ENCODE data around the gene CRMP1. TPM values are rescaled to one million over a fixed set of nuclear protein-coding genes. Genes with fewer than 3 reads are reported as not detected.

The CRMP1 gene
- total and polyA plus RNA-seq, 2 of the 8 experiments (the other 6 are each of a cell fraction or from before 2014, with no cell fraction given), result 120 to 131 TPM

DNA sequence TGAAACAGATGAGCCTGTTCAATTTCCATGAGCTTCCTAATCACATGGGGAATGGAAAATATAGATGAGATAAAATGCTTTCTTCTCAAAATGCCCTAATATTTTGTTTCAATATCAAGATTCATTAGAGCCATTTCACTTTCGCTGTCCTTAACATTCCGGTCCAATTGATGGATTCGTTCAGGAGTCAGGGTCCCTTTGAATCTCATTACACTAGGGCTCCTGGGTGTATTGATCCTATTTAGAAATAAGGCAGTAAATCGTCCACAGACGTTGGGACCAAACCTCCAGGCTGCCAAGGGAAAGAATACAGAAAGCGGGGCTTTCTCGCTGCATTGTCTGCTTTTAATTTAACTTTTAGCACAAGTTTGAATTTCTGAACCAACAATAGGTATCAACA is 20.6 kb upstream of the CRMP1 start:
- Histone ChIP-seq H2BK120ac (replicated peaks; ENCODE audit: low read depth, low read length) (peak overlapping the region; percentile 30), H4K91ac (replicated peaks; ENCODE audit: insufficient read length, low read length) (peak overlapping the region; percentile 67), H3K27me3 (replicated peaks in 1 of 4; ENCODE audit: control insufficient read depth in 3 of 4, extremely low read depth in 1 of 4, insufficient read depth in 3 of 4, low read length in 3 of 4) (peaks cover 0 to 4% (median 1%) of the 10 kb centered on the region in 4 experiments; a peak in 2 of 7 replicates), H3K23ac (ENCODE audit: insufficient read length) (no peak overlapping the region), H3K9ac (replicated peaks in 1 of 4; ENCODE audit: extremely low read depth in 1 of 4, low read depth in 3 of 4, low read length in 3 of 4) (no peak overlapping the region), H3K36me3 (ENCODE audit: control insufficient read depth in 2 of 4, insufficient read depth in 4 of 4, low read length in 3 of 4) (no peaks in the 10 kb centered on the region), H3K14ac (ENCODE audit: insufficient read length) (no peak overlapping the region), H4K5ac (ENCODE audit: insufficient read length, low read depth, low read length) (no peak overlapping the region), H3K79me2 (ENCODE audit: control insufficient read depth in 1 of 2, insufficient read depth in 2 of 2, low read length in 2 of 2) (no peaks in the 10 kb centered on the region), H2BK5ac (ENCODE audit: low read depth, low read length) (peak overlapping the region; percentile 19; the same call in 1 of the 2 replicates), H2AFZ (ENCODE audit: low read length) (no peak overlapping the region), H2BK15ac (ENCODE audit: low read length) (no peak overlapping the region), H3K9me3 (ENCODE audit: insufficient read depth in 2 of 2, low read depth in 1 of 2, low read length in 1 of 2) (peaks cover 0 to 3% of the 10 kb centered on the region in 2 experiments; a peak in 1 of 4 replicates), H3K23me2 (ENCODE audit: low read depth, low read length) (no peaks in the 10 kb centered on the region), H3K18ac (ENCODE audit: extremely low read depth, low read length) (no peak overlapping the region), H3K4me1 (replicated peaks in 1 of 4; ENCODE audit: control insufficient read depth in 3 of 4, insufficient read depth in 4 of 4, low read length in 3 of 4) (peaks cover 0 to 22% (median 8%) of the 10 kb centered on the region in 4 experiments; a peak in 5 of 7 replicates), H3K4me3 (ENCODE audit: extremely low read depth in 1 of 4, insufficient read depth in 2 of 4, low read depth in 3 of 4, low read length in 4 of 4) (no peak overlapping the region), H3K4me2 (ENCODE audit: insufficient read depth in 1 of 2, low read depth in 2 of 2, low read length in 2 of 2) (no peak overlapping the region), H3K79me1 (ENCODE audit: low read depth, low read length) (no peaks in the 10 kb centered on the region), H4K8ac (ENCODE audit: extremely low read depth, insufficient read depth, low read length) (no peak overlapping the region), H2BK12ac (ENCODE audit: low read depth, low read length) (0 out of 2 replicates have a peak overlapping the region, but pooled peaks have one; percentile 20), H3K56ac (replicated peaks; ENCODE audit: insufficient read length, low read depth, low read length) (no peak overlapping the region), H3K27ac (ENCODE audit: low read depth, low read length) (no peak overlapping the region), H2BK20ac (ENCODE audit: low read length) (peak overlapping the region; percentile 94; the same call in 1 of the 2 replicates), H3K4ac (replicated peaks; ENCODE audit: insufficient read length, low read depth, low read length) (no peak overlapping the region), H4K20me1 (replicated peaks in 1 of 2; ENCODE audit: control insufficient read depth in 1 of 2, insufficient read depth in 2 of 2, low read length in 2 of 2) (no peaks in the 10 kb centered on the region), H2AK5ac (ENCODE audit: low read depth, low read length) (no peak overlapping the region)
- CTCF ChIA-PET (ENCODE audit: partially characterized antibody), result interaction anchor here (1.2 to 1.4 kb wide), 3 partner anchors 11 to 24 kb away, joined by 3 read pairs; no protein-coding TSS in a partner anchor
- no peak for TF ChIP-seq SAP30 (IDR thresholded peaks at IDR 0.05; ENCODE audit: insufficient read depth, insufficient replicate concordance, low read length)
- no peak for TF ChIP-seq RXRA (IDR thresholded peaks at IDR 0.05; ENCODE audit: insufficient read depth, low read depth, low read length)
- TF ChIP-seq CBX8 (IDR thresholded peaks at IDR 0.05; ENCODE audit: borderline replicate concordance, low read depth, low read length), result no peak
- TF ChIP-seq TCF12 (IDR thresholded peaks at IDR 0.05; ENCODE audit: low read depth, low read length), result no peak
- TF ChIP-seq RFX5 (IDR thresholded peaks at IDR 0.05; ENCODE audit: borderline replicate concordance, low read depth, low read length), result no peak
- no peak for TF ChIP-seq ZNF274 (IDR thresholded peaks at IDR 0.05; ENCODE audit: borderline replicate concordance, extremely low read depth, low read length)
- TF ChIP-seq BRCA1 (IDR thresholded peaks at IDR 0.05; ENCODE audit: low read depth, low read length), result no peak
- TF ChIP-seq EP300 (IDR thresholded peaks at IDR 0.05; ENCODE audit: borderline replicate concordance in 1 of 2, low read depth in 2 of 2, low read length in 2 of 2), result no peak
- TF ChIP-seq, protein P1, sequence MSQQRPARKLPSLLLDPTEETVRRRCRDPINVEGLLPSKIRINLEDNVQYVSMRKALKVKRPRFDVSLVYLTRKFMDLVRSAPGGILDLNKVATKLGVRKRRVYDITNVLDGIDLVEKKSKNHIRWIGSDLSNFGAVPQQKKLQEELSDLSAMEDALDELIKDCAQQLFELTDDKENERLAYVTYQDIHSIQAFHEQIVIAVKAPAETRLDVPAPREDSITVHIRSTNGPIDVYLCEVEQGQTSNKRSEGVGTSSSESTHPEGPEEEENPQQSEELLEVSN (IDR thresholded peaks at IDR 0.05), result no peak
- TF ChIP-seq TBP (IDR thresholded peaks at IDR 0.05; ENCODE audit: low read depth, low read length), result no peak
- POLR2A ChIA-PET (ENCODE audit: partially characterized antibody), result interaction anchor here (0.7 to 1.2 kb wide), 3 partner anchors 8 to 26 kb away, joined by 3 read pairs; no protein-coding TSS in a partner anchor
- 83% methylated on average over 7 of the region's 7 CpGs; no CpG with 5 or more reads in 1 of the 2 experiments for WGBS, 2 experiments (ENCODE audit: extremely low coverage in 1 of 2, insufficient coverage in 1 of 2, insufficient read length in 1 of 2, insufficient replicate concordance in 2 of 2, low coverage in 1 of 2, low lambda C conversion rate in 2 of 2, missing lambda C conversion rate in 1 of 2)
- FAIRE-seq (no peak), DNase-seq (ENCODE audit: low read depth in 1 of 2, low spot score in 2 of 2) (no peak)

All from H1 (cell line).